ENCODE results near the gene BIN1.

Gene BIN1

DNA sequence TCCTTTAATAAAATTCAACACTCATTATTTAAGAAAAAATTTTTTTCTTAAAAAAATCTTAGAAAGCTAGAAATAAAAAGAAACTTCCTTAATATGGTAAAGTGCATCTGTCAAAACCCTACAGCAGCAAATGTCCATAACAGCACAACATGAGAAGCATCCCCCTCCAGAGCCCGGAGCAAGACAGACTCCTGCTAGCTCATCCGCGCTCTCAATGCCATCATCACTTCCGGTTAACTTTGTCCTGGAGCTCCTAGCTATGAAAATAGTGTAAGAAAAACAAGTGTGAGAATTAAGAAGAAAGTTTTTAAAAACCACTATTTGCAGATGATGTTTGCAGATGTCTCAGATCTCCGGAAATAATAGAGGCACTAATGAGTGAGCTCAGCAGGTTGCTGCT, 105.2 kb downstream of the BIN1 start:
- Histone ChIP-seq H3K9ac (ENCODE audit: low read length) (no peak overlapping the region), H3K27me3 (ENCODE audit: control insufficient read depth, insufficient read depth, low read length) (no peaks in the 10 kb centered on the region), H3K9me3 (ENCODE audit: control insufficient read depth, low read depth, low read length) (no peaks in the 10 kb centered on the region), H3K36me3 (ENCODE audit: control insufficient read depth, low read depth, low read length) (no peaks in the 10 kb centered on the region), H3K4me1 (ENCODE audit: control insufficient read depth, low read depth, low read length) (peaks cover 17% of the 10 kb centered on the region), H3K4me3 (ENCODE audit: low read length) (no peak overlapping the region), H3K27ac (ENCODE audit: low read length) (no peak overlapping the region)

DNA sequence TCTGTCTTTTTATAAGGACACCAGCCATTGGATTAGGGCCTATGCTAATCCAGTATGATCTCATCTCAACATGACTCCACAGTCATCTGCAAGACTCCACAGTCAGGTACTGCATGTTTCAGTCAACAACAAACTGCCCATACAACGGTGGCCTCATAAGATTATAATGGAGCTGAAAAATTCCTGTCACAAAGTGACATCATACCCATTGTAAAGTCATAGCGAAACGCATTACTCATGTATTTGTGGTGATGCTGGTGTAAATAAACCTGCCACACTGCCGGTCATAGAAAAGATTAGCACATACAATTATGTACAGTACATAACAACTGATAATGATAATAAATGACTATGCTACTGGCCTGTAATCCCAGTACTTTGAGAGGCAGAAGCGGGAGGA, 106.0 kb downstream of the BIN1 start:
- Histone ChIP-seq H3K9ac (ENCODE audit: low read length) (no peak overlapping the region), H3K4me1 (ENCODE audit: control insufficient read depth, low read depth, low read length) (peaks cover 17% of the 10 kb centered on the region), H3K27me3 (ENCODE audit: control insufficient read depth, insufficient read depth, low read length) (no peaks in the 10 kb centered on the region), H3K27ac (ENCODE audit: low read length) (no peak overlapping the region), H3K9me3 (ENCODE audit: control insufficient read depth, low read depth, low read length) (no peaks in the 10 kb centered on the region), H3K36me3 (ENCODE audit: control insufficient read depth, low read depth, low read length) (no peaks in the 10 kb centered on the region), H3K4me3 (ENCODE audit: low read length) (no peak overlapping the region)

DNA sequence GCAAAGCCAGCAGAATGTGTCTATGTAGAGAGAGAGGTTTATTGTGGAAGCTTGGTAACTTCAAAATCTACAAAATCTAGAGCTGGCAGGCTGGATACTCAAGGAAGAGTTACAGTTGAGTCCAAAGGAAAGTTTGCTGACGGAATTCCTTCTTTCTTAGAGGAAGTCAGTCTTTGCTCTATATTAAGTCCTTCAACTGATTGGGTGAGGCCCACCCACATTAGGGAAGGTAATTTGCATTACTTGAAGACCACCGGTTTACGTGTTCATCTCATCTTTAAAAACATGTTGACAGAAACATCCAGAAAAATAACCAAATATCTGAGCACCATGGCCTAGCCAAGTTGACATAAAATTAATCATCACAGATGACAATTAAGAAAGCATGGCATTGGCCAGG, 106.8 kb downstream of the BIN1 start:
- Histone ChIP-seq H3K9me3 (ENCODE audit: control insufficient read depth, low read depth, low read length) (no peaks in the 10 kb centered on the region), H3K36me3 (ENCODE audit: control insufficient read depth, low read depth, low read length) (no peaks in the 10 kb centered on the region), H3K4me3 (ENCODE audit: low read length) (no peak overlapping the region), H3K4me1 (ENCODE audit: control insufficient read depth, low read depth, low read length) (peaks cover 16% of the 10 kb centered on the region), H3K9ac (ENCODE audit: low read length) (no peak overlapping the region), H3K27ac (ENCODE audit: low read length) (no peak overlapping the region), H3K27me3 (ENCODE audit: control insufficient read depth, insufficient read depth, low read length) (no peaks in the 10 kb centered on the region)

DNA sequence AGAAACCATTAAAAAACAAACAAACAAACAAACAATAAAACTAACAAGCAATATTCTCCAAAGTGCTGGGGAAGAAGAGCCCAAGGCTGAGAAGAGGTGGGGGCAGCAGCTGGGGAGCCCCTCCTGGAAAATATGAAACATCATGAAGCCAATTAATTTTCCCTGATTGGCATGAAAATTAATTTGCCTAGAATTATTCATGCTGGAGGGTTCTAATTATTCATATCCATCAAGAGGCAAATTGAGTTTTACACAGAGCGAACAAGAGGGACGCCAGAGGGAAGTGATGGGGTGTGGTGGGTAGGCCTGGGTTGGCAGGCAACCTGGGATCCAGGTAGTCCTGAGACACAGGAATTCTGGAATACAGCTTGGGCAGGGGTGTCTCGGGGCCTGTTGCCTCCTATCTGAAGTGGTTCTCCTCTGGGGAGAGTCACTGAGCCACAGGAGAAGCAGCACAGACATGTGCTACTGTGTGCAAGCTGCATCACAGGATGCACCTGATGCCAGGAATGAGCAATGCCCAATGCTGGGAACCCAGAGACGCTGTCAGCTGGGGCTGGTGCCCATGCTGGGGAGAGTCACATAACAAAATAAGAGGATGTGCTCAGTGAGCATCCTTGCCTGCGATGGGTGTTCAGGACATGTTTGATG, 107.7 kb downstream of the BIN1 start:
- peaks cover 7% of the 10 kb centered on the region for H3K4me1 ChIP-seq (ENCODE audit: control insufficient read depth, low read depth, low read length)
- H3K36me3 ChIP-seq (ENCODE audit: control insufficient read depth, low read depth, low read length), result no peaks in the 10 kb centered on the region
- H3K9me3 ChIP-seq (ENCODE audit: control insufficient read depth, low read depth, low read length), result no peaks in the 10 kb centered on the region
- no peak overlapping the region for H3K9ac ChIP-seq (ENCODE audit: low read length)
- H3K4me3 ChIP-seq (ENCODE audit: low read length), result no peak overlapping the region
- no peak overlapping the region for H3K27ac ChIP-seq (ENCODE audit: low read length)
- no peaks in the 10 kb centered on the region for H3K27me3 ChIP-seq (ENCODE audit: control insufficient read depth, insufficient read depth, low read length)

DNA sequence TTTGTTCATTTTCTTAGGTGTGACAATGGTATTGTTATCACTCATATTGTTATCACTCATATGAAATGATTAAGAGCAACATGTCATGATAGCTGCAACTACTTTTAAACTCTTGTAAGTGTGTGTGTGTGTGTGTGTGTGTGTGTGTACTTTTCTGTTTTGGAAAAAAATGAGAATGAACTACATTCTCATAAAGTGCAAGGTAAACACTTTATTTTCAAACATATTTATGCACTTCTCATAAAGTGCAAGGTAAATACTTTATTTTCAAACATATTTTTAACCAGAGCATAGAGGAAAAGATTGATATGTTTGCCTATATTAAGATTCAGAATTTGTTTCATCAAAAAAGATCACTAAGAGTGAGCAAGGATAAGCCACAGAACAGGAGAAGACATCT, 108.5 kb downstream of the BIN1 start:
- Histone ChIP-seq H3K9me3 (ENCODE audit: control insufficient read depth, low read depth, low read length) (no peaks in the 10 kb centered on the region), H3K4me3 (ENCODE audit: low read length) (no peak overlapping the region), H3K4me1 (ENCODE audit: control insufficient read depth, low read depth, low read length) (peaks cover 6% of the 10 kb centered on the region), H3K36me3 (ENCODE audit: control insufficient read depth, low read depth, low read length) (no peaks in the 10 kb centered on the region), H3K27ac (ENCODE audit: low read length) (no peak overlapping the region), H3K9ac (ENCODE audit: low read length) (no peak overlapping the region), H3K27me3 (ENCODE audit: control insufficient read depth, insufficient read depth, low read length) (no peaks in the 10 kb centered on the region)

All from iPS-18a (cell line).